Upper lobe of right lung (tissue), 1 donor: ENCODE data around the gene TGIF1. TPM values are rescaled to one million over a fixed set of nuclear protein-coding genes. Genes with fewer than 3 reads are reported as not detected.
"Not testable (repeated sequence)": the region's sequence is repeated elsewhere in the genome, so short reads cannot be mapped to it uniquely, and the experiment has no call there.

Experiments
- ATAC-seq: fragments of 200-7000 bp; cut with Tn5 transposase; one replicate; pipeline ENCODE4 v1.9.1; 2020; ENCODE audit warnings: mild to moderate bottlenecking, moderate library complexity
- DNase-seq: peaks from one replicate; pipeline ENCODE4 v3.0.0-alpha.2; 2020
- H3K27ac ChIP-seq: fragments of 200-600 bp; one replicate; pipeline ENCODE4 v1.8.0; 2022
- H3K27me3 ChIP-seq: fragments of 200-600 bp; one replicate; pipeline ENCODE4 v1.8.0; 2022; ENCODE audit warnings: mild to moderate bottlenecking
- H3K36me3 ChIP-seq: fragments of 200-600 bp; one replicate; pipeline ENCODE4 v1.8.0; 2022
- H3K4me1 ChIP-seq: fragments of 200-600 bp; one replicate; pipeline ENCODE4 v1.8.0; 2022
- H3K4me3 ChIP-seq: fragments of 200-600 bp; one replicate; pipeline ENCODE4 v1.8.0; 2022; ENCODE audit warnings: mild to moderate bottlenecking
- H3K9me3 ChIP-seq: fragments of 200-600 bp; one replicate; pipeline ENCODE4 v1.8.0; 2022
- intact Hi-C: fragments of 100-400 bp; cut with DNase I; formaldehyde crosslinking; loops from one replicate; pipeline ENCODE4 v1.11.0; 2022
- total RNA-seq: library from RNA; stranded (reverse); fragmentation: NEBNext Ultra II Directional; extraction: Animal tissue kit (Norgen Biotek cat#: 25700); gene quantifications from one replicate; pipeline ENCODE4 v1.2.1, GENCODE V29; 2021
- TF ChIP-seq, protein P1 (sequence below): fragments of 200-600 bp; IDR thresholded peaks from one replicate; pipeline ENCODE4 v1.8.0; 2022; ENCODE audit warnings: antibody characterized with exemption
- donor health status: DM: no; HTN: yes; CAD: no; lungs with severe emphysema.

TGIF1 gene
- total RNA-seq, 1 donor from 2014 or later = 48.4 TPM

DNA sequence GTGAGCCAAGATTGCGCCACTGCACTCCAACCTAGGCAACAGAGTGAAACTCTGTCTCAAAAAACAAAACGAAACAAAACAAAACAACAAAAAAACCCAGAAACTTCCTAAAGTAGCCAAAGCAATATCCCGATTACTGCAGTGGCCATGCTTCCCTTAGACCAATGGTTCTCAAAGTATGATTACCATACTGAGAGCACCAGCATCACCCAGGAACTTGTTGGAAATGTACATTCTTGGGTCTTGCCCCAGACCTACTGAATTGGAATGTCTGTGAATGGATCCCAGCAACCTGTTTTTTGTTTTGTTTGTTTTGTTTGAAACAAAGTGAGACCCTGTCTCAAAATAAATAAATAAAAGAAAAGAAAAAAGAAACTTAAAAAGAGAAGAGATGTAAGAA is 41.9 kb upstream of the TGIF1 start:
- no peak for ATAC-seq
- intact Hi-C loops = no loop called here
- H3K4me1 ChIP-seq = no peaks in the 10 kb centered on the region
- no peak for DNase-seq
- TF ChIP-seq, protein P1, sequence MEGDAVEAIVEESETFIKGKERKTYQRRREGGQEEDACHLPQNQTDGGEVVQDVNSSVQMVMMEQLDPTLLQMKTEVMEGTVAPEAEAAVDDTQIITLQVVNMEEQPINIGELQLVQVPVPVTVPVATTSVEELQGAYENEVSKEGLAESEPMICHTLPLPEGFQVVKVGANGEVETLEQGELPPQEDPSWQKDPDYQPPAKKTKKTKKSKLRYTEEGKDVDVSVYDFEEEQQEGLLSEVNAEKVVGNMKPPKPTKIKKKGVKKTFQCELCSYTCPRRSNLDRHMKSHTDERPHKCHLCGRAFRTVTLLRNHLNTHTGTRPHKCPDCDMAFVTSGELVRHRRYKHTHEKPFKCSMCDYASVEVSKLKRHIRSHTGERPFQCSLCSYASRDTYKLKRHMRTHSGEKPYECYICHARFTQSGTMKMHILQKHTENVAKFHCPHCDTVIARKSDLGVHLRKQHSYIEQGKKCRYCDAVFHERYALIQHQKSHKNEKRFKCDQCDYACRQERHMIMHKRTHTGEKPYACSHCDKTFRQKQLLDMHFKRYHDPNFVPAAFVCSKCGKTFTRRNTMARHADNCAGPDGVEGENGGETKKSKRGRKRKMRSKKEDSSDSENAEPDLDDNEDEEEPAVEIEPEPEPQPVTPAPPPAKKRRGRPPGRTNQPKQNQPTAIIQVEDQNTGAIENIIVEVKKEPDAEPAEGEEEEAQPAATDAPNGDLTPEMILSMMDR = no peak
- H3K36me3 ChIP-seq = no peaks in the 10 kb centered on the region
- H3K27ac ChIP-seq = no peak overlapping the region
- H3K9me3 ChIP-seq = no peaks in the 10 kb centered on the region
- H3K4me3 ChIP-seq = no peak overlapping the region
- no peaks in the 10 kb centered on the region for H3K27me3 ChIP-seq

DNA sequence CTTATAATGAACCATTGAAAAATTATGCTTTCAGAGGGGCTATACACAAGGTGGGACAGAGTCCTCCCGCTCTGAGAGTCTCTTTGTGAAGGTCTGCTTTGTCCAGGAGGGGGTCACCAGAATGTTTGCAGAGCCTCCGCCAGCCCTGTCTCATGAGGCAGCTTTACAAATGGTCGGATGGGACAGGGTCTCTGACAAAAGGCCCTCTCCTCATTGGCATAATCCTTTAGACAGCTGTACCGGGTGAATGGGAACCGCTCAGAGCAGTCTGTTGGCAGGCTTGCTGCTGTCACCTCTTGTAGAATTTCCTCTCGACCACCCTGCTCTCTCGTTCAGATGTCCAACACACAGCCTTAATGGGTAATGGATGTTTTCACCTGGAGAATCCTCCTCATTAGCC is 40.2 kb upstream of the TGIF1 start:
- intact Hi-C loops = no loop called here
- H3K4me3 ChIP-seq = no peak overlapping the region

DNA sequence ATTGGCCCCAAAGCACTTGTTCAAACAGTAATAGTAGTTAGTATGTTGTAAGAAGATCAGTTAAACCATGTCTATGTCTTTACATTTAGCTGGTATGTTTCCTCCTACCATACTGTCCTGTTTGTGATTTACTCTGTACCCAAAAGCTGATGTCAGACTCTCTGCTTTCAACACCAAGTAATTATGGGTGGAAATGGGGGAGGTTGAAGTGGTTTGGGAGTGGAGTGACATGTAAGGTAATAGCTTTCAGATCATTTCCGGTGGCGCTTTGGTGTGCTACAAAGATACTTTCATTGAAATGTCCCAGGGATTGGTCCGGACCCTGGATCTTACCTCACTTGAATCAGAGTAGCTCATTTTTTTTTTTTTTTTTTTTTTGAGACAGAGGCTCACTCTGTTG is 39.7 kb upstream of the TGIF1 start:
- H3K36me3 ChIP-seq = no peaks in the 10 kb centered on the region
- ATAC-seq = no peak
- H3K27me3 ChIP-seq = no peaks in the 10 kb centered on the region

More for the DNA sequence above, 40.2 kb upstream of the TGIF1 start:
- no peaks in the 10 kb centered on the region for H3K27me3 ChIP-seq
- no peak for DNase-seq
- ATAC-seq = no peak
- no peaks in the 10 kb centered on the region for H3K9me3 ChIP-seq
- TF ChIP-seq, protein P1 = no peak
- H3K27ac ChIP-seq = no peak overlapping the region
- H3K36me3 ChIP-seq = no peaks in the 10 kb centered on the region
- H3K4me1 ChIP-seq = no peaks in the 10 kb centered on the region

DNA sequence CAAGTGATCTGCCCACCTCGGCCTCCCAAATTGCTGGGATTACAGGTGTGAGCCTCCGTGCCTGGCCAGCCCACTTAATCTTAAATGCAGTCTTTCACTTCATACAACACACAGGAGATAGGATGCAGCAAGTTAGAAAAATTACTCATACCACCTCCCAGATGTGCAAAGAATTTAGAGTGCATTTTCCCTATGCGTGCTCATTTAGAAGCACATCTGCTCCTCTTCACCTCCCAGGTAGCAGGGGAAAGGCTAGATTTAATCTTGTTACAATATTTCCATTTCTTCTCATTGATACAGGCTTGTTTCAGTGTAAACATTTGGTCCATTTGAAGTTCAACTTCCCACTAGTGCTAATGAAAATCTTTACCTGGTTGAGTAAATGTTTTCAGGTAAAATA is 39.1 kb upstream of the TGIF1 start:
- H3K36me3 ChIP-seq, H3K4me1 ChIP-seq, H3K9me3 ChIP-seq, H3K4me3 ChIP-seq, H3K27me3 ChIP-seq, ATAC-seq, DNase-seq, H3K27ac ChIP-seq, intact Hi-C loops: not testable (repeated sequence)

More for the DNA sequence above, 39.7 kb upstream of the TGIF1 start:
- intact Hi-C loops = no loop called here
- TF ChIP-seq, protein P1 = no peak
- H3K4me1 ChIP-seq = no peaks in the 10 kb centered on the region
- DNase-seq = no peak
- no peak overlapping the region for H3K27ac ChIP-seq
- H3K4me3 ChIP-seq = no peak overlapping the region
- no peaks in the 10 kb centered on the region for H3K9me3 ChIP-seq

DNA sequence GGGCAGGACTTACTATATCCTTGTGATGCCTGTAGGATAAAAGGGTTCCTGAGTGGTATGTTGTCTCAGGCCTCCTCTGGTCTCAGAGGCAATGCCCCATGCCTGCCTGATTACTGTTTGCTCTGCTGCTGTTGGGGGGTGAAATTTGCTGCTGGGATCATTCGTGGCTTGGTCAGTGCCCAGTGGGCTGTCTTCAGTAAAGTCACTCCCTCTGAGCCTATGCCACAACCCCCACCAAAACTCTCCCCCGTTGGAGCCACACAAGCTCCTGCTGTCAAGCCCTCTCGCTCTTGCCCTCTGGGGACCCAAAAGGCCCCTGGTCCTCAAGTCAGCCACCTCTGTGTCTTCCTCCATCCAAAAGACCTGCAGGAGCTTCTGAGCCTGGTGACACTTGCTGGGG is 38.6 kb upstream of the TGIF1 start:
- Histone ChIP-seq H3K27ac (no peak overlapping the region), H3K36me3 (no peaks in the 10 kb centered on the region), H3K4me3 (no peak overlapping the region), H3K4me1 (no peaks in the 10 kb centered on the region), H3K9me3 (no peaks in the 10 kb centered on the region), H3K27me3 (no peaks in the 10 kb centered on the region)
- intact Hi-C loops = no loop called here
- TF ChIP-seq, protein P1 = no peak
- ATAC-seq = no peak
- DNase-seq = no peak

DNA sequence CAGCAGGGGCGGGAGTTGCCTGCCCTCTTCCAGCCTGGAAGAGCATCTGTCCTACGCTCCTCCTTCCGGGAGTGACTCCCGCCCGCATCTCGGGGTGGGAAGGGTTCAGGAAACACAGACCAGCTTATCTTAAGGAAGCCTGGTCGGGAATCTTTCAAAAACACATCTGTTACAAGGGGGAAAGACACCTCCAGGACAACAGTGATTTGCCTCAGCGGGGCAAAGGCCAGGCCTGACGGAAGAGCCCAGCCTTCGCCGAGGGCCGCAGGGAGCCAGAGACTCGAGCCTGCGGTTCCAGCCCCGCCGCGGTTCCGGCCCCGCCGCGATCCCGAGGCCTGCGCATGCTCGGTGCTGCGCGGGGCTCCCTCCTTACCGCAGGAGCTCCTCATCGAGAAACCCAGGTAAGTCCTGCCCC is 38.1 kb upstream of the TGIF1 start:
- DNase-seq (peak; percentile 84), ATAC-seq (peak; percentile 92)
- peak overlapping the region; percentile 48 for H3K4me3 ChIP-seq
- H3K36me3 ChIP-seq = no peaks in the 10 kb centered on the region
- H3K27ac ChIP-seq = peak overlapping the region; percentile 66
- H3K4me1 ChIP-seq = no peaks in the 10 kb centered on the region
- no peaks in the 10 kb centered on the region for H3K27me3 ChIP-seq
- no peaks in the 10 kb centered on the region for H3K9me3 ChIP-seq
- intact Hi-C loops = no loop called here
- TF ChIP-seq, protein P1 = no peak

DNA sequence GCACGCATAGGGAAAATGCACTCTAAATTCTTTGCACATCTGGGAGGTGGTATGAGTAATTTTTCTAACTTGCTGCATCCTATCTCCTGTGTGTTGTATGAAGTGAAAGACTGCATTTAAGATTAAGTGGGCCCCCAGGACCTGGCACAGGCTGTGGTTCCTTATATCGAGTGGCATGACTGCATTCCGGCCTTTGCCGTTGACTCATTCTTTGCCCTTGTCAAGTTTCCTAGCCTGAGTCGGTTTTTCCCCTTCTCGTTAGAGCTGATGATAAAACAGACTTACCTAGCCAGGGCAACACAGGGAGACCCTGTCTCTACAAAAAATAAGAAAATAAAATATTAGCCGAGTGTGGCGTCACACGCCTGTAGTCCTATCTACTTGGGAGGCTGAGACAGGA is 37.4 kb upstream of the TGIF1 start:
- DNase-seq (peak; percentile 74), ATAC-seq (peak; percentile 87)

More for the DNA sequence above, 37.4 kb upstream of the TGIF1 start:
- H3K4me3 ChIP-seq = peak overlapping the region; percentile 48
- H3K27ac ChIP-seq = peak overlapping the region; percentile 66
- H3K27me3 ChIP-seq, intact Hi-C loops, H3K9me3 ChIP-seq, H3K4me1 ChIP-seq, H3K36me3 ChIP-seq: not testable (repeated sequence)
